Panc1 (cell line): Measurements from ENCODE around the gene ZCCHC3. TPM values are rescaled to one million over a fixed set of nuclear protein-coding genes. Genes with fewer than 3 reads are reported as not detected.

Source experiments
- ATAC-seq: fragments of 200-7000 bp; cut with Tn5 transposase; 2 replicates; pipeline ENCODE4 v1.9.1; 2020; ENCODE audit warnings: mild to moderate bottlenecking, moderate library complexity
- BruUV-seq: library from RNA; stranded (reverse); fragments of 400-500 nt; replicated peaks from 2 replicates; lab custom pipeline; 2021; lab: Mats Ljungman, UMichigan
- CTCF ChIA-PET: fragments of 300-600 bp; sonication (Branson Sonifier 250); formaldehyde crosslinking; loops from one replicate; lab custom pipeline; 2022; ENCODE audit warnings: antibody characterized with exemption; lab: Charles Lee
- POLR2A ChIA-PET: fragments of 300-600 bp; sonication (Branson Sonifier 250); formaldehyde crosslinking; loops from one replicate; lab custom pipeline; 2022; ENCODE audit warnings: antibody characterized with exemption; lab: Charles Lee
- DNase-seq: peaks from one replicate; pipeline ENCODE4 v3.0.0-alpha.2; 2010; ENCODE audit warnings: low read depth, low spot score
- H3K27ac ChIP-seq: 2 replicates; pipeline ENCODE4 v1.5.1; 2011; ENCODE audit warnings: mild to moderate bottlenecking, low read length, inconsistent platforms
- H3K27me3 ChIP-seq: fragments of 200-500 bp; sonication (Bioruptor generic); 2 replicates; pipeline ENCODE4 v1.6.0; 2014; ENCODE audit warnings: low read length, inconsistent platforms; ENCODE audit not compliant: control insufficient read depth, insufficient read depth
- H3K36me3 ChIP-seq: fragments of 200-500 bp; sonication (Bioruptor generic); 2 replicates; pipeline ENCODE4 v1.5.1; 2014; ENCODE audit warnings: inconsistent platforms, mild to moderate bottlenecking, low read length, moderate library complexity; ENCODE audit not compliant: control insufficient read depth, insufficient read depth
- H3K4me1 ChIP-seq: 2 replicates; pipeline ENCODE4 v1.5.1; 2011; ENCODE audit warnings: inconsistent platforms, mild to moderate bottlenecking, low read length, moderate library complexity; ENCODE audit not compliant: control insufficient read depth, insufficient read depth
- H3K4me3 ChIP-seq, 2 experiments: 2 replicates each; pipeline ENCODE4 v1.5.1; 2011 to 2012; ENCODE audit warnings: low read depth in 2 of 2, low read length in 2 of 2, mild to moderate bottlenecking in 2 of 2, inconsistent platforms in 1 of 2, moderate library complexity in 1 of 2
- H3K9me3 ChIP-seq: fragments of 200-500 bp; sonication (Bioruptor generic); 2 replicates; pipeline ENCODE4 v1.5.1; 2014; ENCODE audit warnings: low read depth, mild to moderate bottlenecking, inconsistent platforms, low read length, moderate library complexity; ENCODE audit not compliant: control insufficient read depth, insufficient read depth
- CTCF ChIP-seq: fragments of 450-650 bp; IDR thresholded peaks from 2 replicates; pipeline ENCODE4 v1.5.1; 2017; ENCODE audit warnings: mild to moderate bottlenecking
- POLR2AphosphoS5 ChIP-seq: IDR thresholded peaks from 2 replicates; pipeline ENCODE4 v1.6.1; 2012; ENCODE audit warnings: mild to moderate bottlenecking, low read depth, low read length, moderate library complexity
- REST ChIP-seq, 2 experiments: IDR thresholded peaks; 2 replicates each; pipeline ENCODE4 v1.6.1; 2011 to 2012; ENCODE audit warnings: low read depth in 2 of 2, control low read depth in 1 of 2, low read length in 1 of 2, mild to moderate bottlenecking in 1 of 2, moderate library complexity in 1 of 2; ENCODE audit not compliant: insufficient read depth in 1 of 2
- SIN3A ChIP-seq: IDR thresholded peaks from 2 replicates; pipeline ENCODE4 v1.6.1; 2012; ENCODE audit warnings: low read depth, mild to moderate bottlenecking, low read length, moderate library complexity, borderline replicate concordance; ENCODE audit not compliant: insufficient read depth
- TCF7L2 ChIP-seq: IDR thresholded peaks from 2 replicates; pipeline ENCODE4 v1.6.1; 2011; ENCODE audit warnings: mild to moderate bottlenecking, low read depth, low read length, inconsistent platforms
- in situ Hi-C: cut with HindIII; loops from 2 replicates; pipeline ENCODE4 v1.10.0; 2016; ENCODE audit warnings: low sequenced_read_pairs, low pct_unique_long_range_greater_than_20kb
- intact Hi-C: fragments of 100-400 bp; cut with micrococcal nuclease; formaldehyde crosslinking; loops from one replicate; pipeline ENCODE4 v1.10.0; 2022; ENCODE audit not compliant: unreplicated experiment
- total RNA-seq: library from RNA; stranded (reverse); gene quantifications from one replicate; pipeline ENCODE4 v1.2.1, GENCODE V29; 2021; ENCODE audit not compliant: unreplicated experiment

ZCCHC3 gene
- total RNA-seq, 1 experiment from 2014 or later, result 18.9 TPM

DNA sequence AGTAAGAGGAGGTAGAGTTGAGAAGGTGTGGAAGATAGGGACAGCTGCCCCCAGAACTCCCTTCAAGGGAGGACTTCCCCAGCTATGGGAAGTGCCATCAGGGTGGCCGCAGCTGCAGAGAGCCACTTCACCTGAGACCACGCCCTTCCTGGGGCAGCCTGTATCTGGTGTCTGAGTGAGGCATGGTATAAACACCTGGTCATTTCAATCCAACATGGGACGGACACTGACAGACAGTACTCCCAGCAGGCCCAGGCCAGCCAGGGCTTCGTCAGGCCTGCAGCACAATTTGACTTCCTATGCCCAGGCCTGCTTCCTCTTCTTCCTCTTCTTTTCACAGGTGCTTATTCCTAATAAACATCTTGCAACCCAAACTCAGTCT, 32.5 kb downstream of the ZCCHC3 start:
- Histone ChIP-seq H3K27me3 (no peaks in the 10 kb centered on the region), H3K9me3 (no peaks in the 10 kb centered on the region), H3K4me3 (no peak overlapping the region), H3K4me1 (peaks cover 22% of the 10 kb centered on the region), H3K36me3 (no peaks in the 10 kb centered on the region; the same call in 1 of the 2 replicates), H3K27ac (peak overlapping the region; percentile 71; the same call in 1 of the 2 replicates)
- CTCF ChIA-PET, result interaction anchor here (1.2 kb wide), 1 partner anchor 10 kb away, joined by 8 read pairs; no protein-coding TSS in a partner anchor
- ATAC-seq (no peak), DNase-seq (no peak)
- no peak for TF ChIP-seq POLR2AphosphoS5
- no TSS peak for BruUV-seq
- POLR2A ChIA-PET, result interaction anchor here (0.6 kb wide), 1 partner anchor 225 kb away, joined by 3 read pairs; no protein-coding TSS in a partner anchor
- in situ Hi-C loops, result no loop called here
- intact Hi-C loops, result no loop called here

DNA sequence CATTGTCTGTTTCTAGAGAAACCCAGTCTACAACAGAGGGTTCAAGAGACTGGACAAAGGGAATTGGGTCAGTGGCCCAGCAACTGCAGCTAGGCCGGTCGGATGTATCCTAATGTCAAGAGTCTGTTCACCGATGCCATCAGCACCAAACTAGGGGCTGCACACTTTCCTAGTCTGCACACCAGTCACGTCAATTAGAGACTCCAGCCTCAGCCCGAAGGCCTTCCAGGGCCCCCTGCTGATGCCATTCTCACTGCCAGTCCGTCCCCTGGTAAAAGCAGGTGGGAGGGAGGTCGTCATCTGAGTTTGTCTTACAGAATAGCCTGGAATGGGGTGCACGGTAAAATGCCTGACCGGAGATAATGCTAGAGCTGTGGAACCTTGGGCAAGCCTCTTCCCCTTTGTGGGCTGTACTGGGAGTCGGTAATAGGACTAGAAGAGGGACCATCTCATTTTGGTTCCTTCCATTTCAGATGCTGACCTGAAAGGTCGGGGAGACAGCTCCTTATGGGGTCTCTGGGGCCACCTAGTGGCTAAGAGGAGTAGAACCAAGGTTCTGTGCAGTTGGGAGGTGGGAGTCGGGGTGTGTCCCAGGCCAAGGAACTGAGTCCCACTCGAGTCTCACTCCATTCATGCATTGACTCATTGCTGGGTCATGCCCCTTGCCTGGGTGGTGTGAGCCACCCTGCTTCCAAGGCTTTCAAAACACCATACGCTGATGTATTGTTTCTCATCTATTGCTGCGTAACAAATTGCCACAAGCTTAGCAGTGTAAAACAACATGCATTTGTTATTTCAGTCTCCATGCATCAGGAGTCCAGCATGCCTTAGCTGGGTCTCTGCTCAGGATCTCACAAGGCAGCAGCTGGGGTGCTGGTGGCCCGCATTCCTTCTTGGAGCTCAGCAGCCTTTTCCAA, 33.1 kb downstream of the ZCCHC3 start:
- peak; percentile 54 for TF ChIP-seq POLR2AphosphoS5
- TF ChIP-seq REST (IDR thresholded peaks at IDR 0.05; ENCODE audit: insufficient read depth in 1 of 2, low read depth in 2 of 2, low read length in 1 of 2), result no peak
- TF ChIP-seq TCF7L2, result no peak
- no peak for TF ChIP-seq SIN3A
- TF ChIP-seq CTCF, result peak; percentile 94
- H3K9me3 ChIP-seq, result no peaks in the 10 kb centered on the region
- ATAC-seq (peak; percentile 24), DNase-seq (no peak)
- CTCF ChIA-PET, result interaction anchor here (0.6 to 1.2 kb wide), 4 partner anchors 10 to 120 kb away, joined by 3 to 16 read pairs (median 6); no protein-coding TSS in a partner anchor
- H3K4me1 ChIP-seq, result peaks cover 22% of the 10 kb centered on the region
- H3K36me3 ChIP-seq, result no peaks in the 10 kb centered on the region; the same call in 1 of the 2 replicates
- H3K27me3 ChIP-seq, result no peaks in the 10 kb centered on the region
- in situ Hi-C loops (no loop called here), intact Hi-C loops (no loop called here)
- POLR2A ChIA-PET, result interaction anchor here (0.5 to 0.6 kb wide), 2 partner anchors 32 to 226 kb away, joined by 3 to 4 read pairs; no protein-coding TSS in a partner anchor
- no TSS peak for BruUV-seq
- H3K4me3 ChIP-seq, result no peak overlapping the region
- H3K27ac ChIP-seq, result peak overlapping the region; percentile 44; the same call in 1 of the 2 replicates

DNA sequence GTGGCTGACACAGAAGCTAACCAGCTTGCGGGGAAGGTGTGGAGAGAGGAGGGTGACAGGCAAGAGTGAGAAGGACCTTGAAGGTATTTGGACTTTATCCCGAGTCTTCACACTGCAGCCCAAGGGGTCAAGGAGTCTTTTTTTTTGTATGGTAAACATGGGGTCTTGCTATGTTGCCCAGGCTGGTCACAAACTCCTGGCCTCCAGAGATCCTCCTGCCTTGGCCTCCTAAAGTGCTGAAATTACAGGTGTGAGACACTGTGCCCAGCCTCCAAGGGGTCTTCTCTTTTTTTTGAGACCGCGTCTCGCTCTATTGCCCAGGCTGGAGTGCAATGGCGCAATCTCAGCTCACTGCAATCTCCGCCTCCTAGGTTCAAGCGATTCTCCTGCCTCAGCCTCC, 37.2 kb downstream of the ZCCHC3 start:
- CTCF ChIA-PET, result no interaction called here
- Histone ChIP-seq H3K9me3 (no peaks in the 10 kb centered on the region), H3K27ac (no peak overlapping the region), H3K4me1 (peaks cover 10% of the 10 kb centered on the region), H3K4me3 (no peak overlapping the region), H3K36me3 (no peaks in the 10 kb centered on the region), H3K27me3 (no peaks in the 10 kb centered on the region)
- DNase-seq (no peak), ATAC-seq (no peak)
- in situ Hi-C loops (no loop called here), intact Hi-C loops (no loop called here)
- no TSS peak for BruUV-seq
- POLR2A ChIA-PET, result no interaction called here
- TF ChIP-seq REST (IDR thresholded peaks at IDR 0.05; ENCODE audit: insufficient read depth in 1 of 2, low read depth in 2 of 2, low read length in 1 of 2) (no peak), SIN3A (no peak), POLR2AphosphoS5 (no peak), CTCF (no peak), TCF7L2 (no peak)
